ENCODE results near the gene TNFRSF1A.

DNA sequence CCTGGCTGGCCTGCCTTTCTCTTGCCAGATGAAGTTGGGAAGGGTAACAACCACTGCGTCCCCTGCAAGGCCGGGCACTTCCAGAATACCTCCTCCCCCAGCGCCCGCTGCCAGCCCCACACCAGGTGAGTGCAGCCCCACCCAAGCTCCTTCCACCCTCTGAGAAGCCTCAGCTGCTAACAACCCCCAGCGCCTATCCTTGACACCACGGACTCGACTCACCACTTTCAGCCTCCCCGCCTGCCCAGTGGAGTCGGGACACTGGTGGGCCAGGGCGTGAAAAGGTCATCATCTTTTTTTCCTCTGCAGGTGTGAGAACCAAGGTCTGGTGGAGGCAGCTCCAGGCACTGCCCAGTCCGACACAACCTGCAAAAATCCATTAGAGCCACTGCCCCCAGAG is 44.2 kb upstream of the TNFRSF1A start:
- no peak for TF ChIP-seq POLR2A (IDR thresholded peaks at IDR 0.05)
- TF ChIP-seq, protein P1, sequence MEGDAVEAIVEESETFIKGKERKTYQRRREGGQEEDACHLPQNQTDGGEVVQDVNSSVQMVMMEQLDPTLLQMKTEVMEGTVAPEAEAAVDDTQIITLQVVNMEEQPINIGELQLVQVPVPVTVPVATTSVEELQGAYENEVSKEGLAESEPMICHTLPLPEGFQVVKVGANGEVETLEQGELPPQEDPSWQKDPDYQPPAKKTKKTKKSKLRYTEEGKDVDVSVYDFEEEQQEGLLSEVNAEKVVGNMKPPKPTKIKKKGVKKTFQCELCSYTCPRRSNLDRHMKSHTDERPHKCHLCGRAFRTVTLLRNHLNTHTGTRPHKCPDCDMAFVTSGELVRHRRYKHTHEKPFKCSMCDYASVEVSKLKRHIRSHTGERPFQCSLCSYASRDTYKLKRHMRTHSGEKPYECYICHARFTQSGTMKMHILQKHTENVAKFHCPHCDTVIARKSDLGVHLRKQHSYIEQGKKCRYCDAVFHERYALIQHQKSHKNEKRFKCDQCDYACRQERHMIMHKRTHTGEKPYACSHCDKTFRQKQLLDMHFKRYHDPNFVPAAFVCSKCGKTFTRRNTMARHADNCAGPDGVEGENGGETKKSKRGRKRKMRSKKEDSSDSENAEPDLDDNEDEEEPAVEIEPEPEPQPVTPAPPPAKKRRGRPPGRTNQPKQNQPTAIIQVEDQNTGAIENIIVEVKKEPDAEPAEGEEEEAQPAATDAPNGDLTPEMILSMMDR (IDR thresholded peaks at IDR 0.05): no peak
- TF ChIP-seq POLR2AphosphoS5 (IDR thresholded peaks at IDR 0.05): no peak
